Stomach (tissue), 9 donors: Measurements from ENCODE around the gene STRIP1. TPM values are rescaled to one million over a fixed set of nuclear protein-coding genes. Genes with fewer than 3 reads are reported as not detected.
A peak's percentile ranks its signal among the peaks of the same experiment; 100 is the strongest.

Experiments
- DNase-seq, 2 donors: peaks; one replicate each; pipeline versions ENCODE4 v3.0.0 to v3.0.0-alpha.2; 2013 to 2019
- H3K27ac ChIP-seq, 5 donors: fragments of 200-600 bp in 4 of 5; sonication (generic) in 4 of 5; one replicate each; pipeline ENCODE4 v1.5.1; 2013 to 2019; ENCODE audit warnings: mild to moderate bottlenecking in 1 of 5, moderate library complexity in 1 of 5
- H3K27me3 ChIP-seq, 3 donors: fragments of 200-600 bp; sonication (generic); one replicate each; pipeline ENCODE4 v1.5.1; 2017 to 2019; ENCODE audit warnings: mixed run types in 1 of 3
- H3K36me3 ChIP-seq, 4 donors: fragments of 200-600 bp; sonication (generic); 1 replicate in 3 of 4; 2 replicates in 1 of 4; pipeline ENCODE4 v1.5.1; 2016 to 2019
- H3K4me1 ChIP-seq, 4 donors: fragments of 200-600 bp; sonication (generic); one replicate each; pipeline ENCODE4 v1.5.1; 2016 to 2019
- H3K4me3 ChIP-seq, 4 donors: fragments of 200-600 bp; sonication (generic) in 3 of 4; one replicate each; pipeline ENCODE4 v1.5.1; 2016 to 2019; ENCODE audit warnings: mild to moderate bottlenecking in 1 of 4
- H3K9me3 ChIP-seq, 4 donors: fragments of 200-600 bp; sonication (generic); one replicate each; pipeline ENCODE4 v1.5.1; 2016 to 2019
- CTCF ChIP-seq, 7 experiments: fragments of 450-650 bp in 4 of 7; fragments of 200-600 bp in 3 of 7; sonication (generic) in 3 of 7; IDR thresholded peaks; one replicate each; pipeline ENCODE4 v1.5.1; 2016 to 2019; ENCODE audit warnings: antibody characterized with exemption in 7 of 7, control low read depth in 2 of 7, mild to moderate bottlenecking in 1 of 7
- EP300 ChIP-seq: sonication (generic); formaldehyde crosslinking; IDR thresholded peaks from one replicate; pipeline ENCODE4 v1.6.1; 2017; ENCODE audit warnings: antibody characterized with exemption
- POLR2A ChIP-seq, 4 donors: fragments of 450-650 bp; IDR thresholded peaks; one replicate each; pipeline ENCODE4 v1.6.1; 2016; ENCODE audit warnings: antibody characterized with exemption in 4 of 4, control low read depth in 2 of 4, mild to moderate bottlenecking in 1 of 4, moderate library complexity in 1 of 4
- POLR2AphosphoS5 ChIP-seq, 3 donors: sonication (generic); formaldehyde crosslinking; IDR thresholded peaks; one replicate each; pipeline ENCODE4 v1.6.1; 2016; ENCODE audit warnings: antibody characterized with exemption in 3 of 3
- WGBS, 5 donors: extraction: QIAGEN DNeasy Blood & Tissue Kit in 3 of 5; methylation state at CpG; one replicate each; pipeline versions ENCODE4 v1.1.5 to v1.1.7; 2013 to 2018; 5-methylcytosine and 5-hydroxymethylcytosine counted together
- intact Hi-C: fragments of 100-400 bp; cut with DNase I; formaldehyde crosslinking; loops from one replicate; pipeline ENCODE4 v1.15.1; 2023; ENCODE audit warnings: low total_unique reads
- polyA plus RNA-seq, 3 donors: library from polyadenylated mRNA; stranded (reverse); fragments of 200-250 nt; gene quantifications; one replicate each; pipeline ENCODE4 v1.2.3, GENCODE V29; 2013
- total RNA-seq, 5 donors: library from RNA; depleted of rRNA; stranded (reverse); fragments of >200 nt; gene quantifications; one replicate each; pipeline versions ENCODE4 v1.1.0 to v1.2.3, GENCODE V29; 2014 to 2016
- donor health status: healthy with polysubstance abuse.
- donor health status: Bipolar disorder and iron deficiency.
- donor health status: healthy.

Gene STRIP1
- total and polyA plus RNA-seq, 8 donors = 6.7 to 262 (median 47.3) TPM

DNA sequence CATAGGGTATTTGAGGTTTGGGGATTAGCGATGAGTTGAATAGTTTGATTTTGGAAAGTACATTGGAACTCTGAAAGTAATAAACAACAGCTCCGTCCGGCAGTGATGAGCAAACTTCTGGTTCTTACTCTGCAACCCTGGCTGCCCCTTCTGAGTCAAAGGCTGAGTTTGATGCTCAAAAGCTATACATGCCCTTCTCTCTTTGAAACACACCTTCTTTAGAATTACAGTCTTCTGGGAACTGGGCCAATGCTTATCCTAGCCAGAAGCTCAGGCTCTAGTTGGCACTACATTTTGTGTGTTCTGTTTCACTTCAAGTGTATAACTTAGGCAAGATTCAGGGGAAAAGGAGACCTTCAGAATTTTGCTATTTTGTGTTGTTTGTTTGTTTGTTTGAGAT is 40.5 kb upstream of the STRIP1 start:
- Histone ChIP-seq H3K4me3 (no peak overlapping the region), H3K27ac (peak overlapping the region; percentile 57 to 80 (median 64)), H3K36me3 (peaks cover 0 to 19% (median 7%) of the 10 kb centered on the region in 4 donors), H3K27me3 (no peaks in the 10 kb centered on the region), H3K4me1 (peaks cover 55 to 99% (median 73%) of the 10 kb centered on the region in 4 donors), H3K9me3 (no peaks in the 10 kb centered on the region)
- WGBS, 5 donors = 24 to 44% (median 36%) methylated on average over 3 of the region's 3 CpGs
- intact Hi-C loops = no loop called here
- peak; percentile 47 to 67 for DNase-seq
- TF ChIP-seq POLR2A (IDR thresholded peaks at IDR 0.05) = no peak
- TF ChIP-seq EP300 = no peak
- TF ChIP-seq CTCF (IDR thresholded peaks at IDR 0.05) = no peak
- no peak for TF ChIP-seq POLR2AphosphoS5 (IDR thresholded peaks at IDR 0.05)

DNA sequence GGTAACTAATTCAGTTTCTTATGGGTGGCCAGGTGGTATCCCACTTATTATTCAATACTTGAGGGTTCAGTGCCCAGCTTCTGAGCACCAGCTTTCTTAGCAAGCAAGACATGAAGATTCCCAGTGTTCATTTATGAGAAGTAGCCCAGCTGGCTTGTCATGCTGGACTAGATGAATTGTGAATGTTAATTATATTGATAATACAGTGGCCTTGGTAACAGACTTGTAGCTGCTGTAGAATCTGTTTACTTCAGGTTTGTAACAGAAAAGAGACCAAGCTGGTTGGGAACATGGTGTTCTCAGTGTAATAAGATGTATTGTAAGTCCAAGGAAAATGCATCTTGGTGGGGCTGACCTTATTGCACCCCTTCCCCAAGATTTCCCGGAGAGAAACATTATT is 39.8 kb upstream of the STRIP1 start:
- Histone ChIP-seq H3K4me1 (peaks cover 50 to 98% (median 68%) of the 10 kb centered on the region in 4 donors), H3K4me3 (no peak overlapping the region), H3K27ac (peak overlapping the region in 4 of 5 donors; percentile 57 to 80 (median 66)), H3K36me3 (peaks cover 0 to 15% (median 7%) of the 10 kb centered on the region in 4 donors), H3K9me3 (no peaks in the 10 kb centered on the region), H3K27me3 (no peaks in the 10 kb centered on the region)
- WGBS, 5 donors = 46 to 60% (median 55%) methylated on average over 1 of the region's 1 CpG
- TF ChIP-seq EP300 = peak; percentile 38
- TF ChIP-seq POLR2AphosphoS5 (IDR thresholded peaks at IDR 0.05) = no peak
- DNase-seq = peak in 1 of 2 donors; percentile 34
- intact Hi-C loops = no loop called here

GRCh38 chr1:109995536-109995935 is 38.9 kb upstream of the STRIP1 start:
- peak overlapping the region in 4 of 5 donors; percentile 38 to 80 (median 65) for H3K27ac ChIP-seq
- H3K9me3 ChIP-seq = no peaks in the 10 kb centered on the region
- H3K27me3 ChIP-seq = no peaks in the 10 kb centered on the region
- intact Hi-C loops = no loop called here
- peaks cover 0 to 14% (median 5%) of the 10 kb centered on the region in 4 donors for H3K36me3 ChIP-seq
- peaks cover 45 to 97% (median 61%) of the 10 kb centered on the region in 4 donors for H3K4me1 ChIP-seq
- WGBS, 5 donors = 74 to 94% (median 83%) methylated on average over 2 of the region's 2 CpGs
- DNase-seq = no peak
- no peak for TF ChIP-seq POLR2AphosphoS5 (IDR thresholded peaks at IDR 0.05)
- no peak for TF ChIP-seq EP300
- no peak for TF ChIP-seq CTCF (IDR thresholded peaks at IDR 0.05)
- TF ChIP-seq POLR2A (IDR thresholded peaks at IDR 0.05) = no peak
- no peak overlapping the region for H3K4me3 ChIP-seq

DNA sequence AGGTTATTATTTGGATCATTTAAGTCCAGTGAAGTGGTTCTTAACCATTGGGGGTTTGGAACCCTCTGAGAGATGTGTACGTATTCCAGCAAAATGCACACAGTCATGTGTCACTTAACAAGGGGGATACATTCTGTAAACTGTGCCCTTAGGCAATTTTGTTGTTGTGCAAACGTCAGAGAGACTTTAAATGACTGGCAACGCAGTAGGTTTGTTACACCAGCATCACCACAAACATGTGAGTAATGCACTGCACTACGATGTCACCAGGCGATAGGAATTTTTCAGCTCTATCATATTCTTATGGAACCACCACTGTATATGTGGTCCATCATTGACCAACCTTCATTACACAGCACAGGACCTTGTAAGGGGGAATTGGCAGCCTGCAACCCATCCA is 37.9 kb upstream of the STRIP1 start:
- intact Hi-C loops = no loop called here
- no peak for TF ChIP-seq CTCF (IDR thresholded peaks at IDR 0.05)
- Histone ChIP-seq H3K36me3 (peaks cover 0 to 14% (median 5%) of the 10 kb centered on the region in 4 donors), H3K9me3 (no peaks in the 10 kb centered on the region), H3K27ac (peak overlapping the region in 4 of 5 donors; percentile 44 to 80 (median 65)), H3K4me1 (peaks cover 39 to 97% (median 54%) of the 10 kb centered on the region in 4 donors), H3K4me3 (no peak overlapping the region), H3K27me3 (no peaks in the 10 kb centered on the region)
- no peak for DNase-seq
- WGBS, 5 donors = 85 to 90% (median 88%) methylated on average over 5 of the region's 5 CpGs

DNA sequence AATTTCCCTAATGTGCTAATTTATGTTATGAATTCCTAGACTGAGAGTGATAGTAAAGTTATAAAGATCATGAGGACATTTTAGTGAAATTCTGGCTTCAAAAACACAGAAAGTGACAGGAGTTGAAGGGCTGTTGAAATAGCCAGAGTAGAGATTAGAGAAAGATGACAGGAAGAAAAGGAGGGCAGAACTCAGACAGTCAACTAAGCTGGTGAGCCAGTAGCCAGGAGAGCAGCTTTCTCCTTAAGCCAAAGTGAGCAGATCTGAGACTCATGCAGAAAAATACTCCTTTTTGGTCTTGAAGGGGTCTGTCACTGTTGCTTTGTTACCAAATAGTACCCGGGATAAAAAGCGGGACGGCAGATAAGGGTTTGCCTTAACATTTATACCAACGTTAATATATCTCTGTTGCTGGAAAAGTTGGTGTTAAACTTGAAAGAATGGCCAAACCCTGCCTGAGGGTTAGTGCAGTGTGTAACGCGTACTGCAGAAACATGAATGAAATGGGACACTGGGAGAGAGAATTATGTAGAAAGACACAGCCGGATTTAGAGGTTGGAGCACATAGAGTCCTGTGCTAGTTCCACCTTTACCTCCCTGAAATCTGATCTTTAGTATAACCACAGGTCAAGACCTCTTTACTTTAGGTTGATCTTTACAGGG is 37.1 kb upstream of the STRIP1 start:
- 26 to 59% (median 45%) methylated on average over 7 of the region's 7 CpGs for WGBS, 5 donors
- H3K27me3 ChIP-seq = no peaks in the 10 kb centered on the region
- DNase-seq = no peak
- intact Hi-C loops = no loop called here
- H3K27ac ChIP-seq = peak overlapping the region in 4 of 5 donors; percentile 9 to 73 (median 53)
- TF ChIP-seq CTCF (IDR thresholded peaks at IDR 0.05) = no peak
- no peak for TF ChIP-seq POLR2AphosphoS5 (IDR thresholded peaks at IDR 0.05)
- TF ChIP-seq POLR2A (IDR thresholded peaks at IDR 0.05) = no peak
- TF ChIP-seq EP300 = no peak
- no peaks in the 10 kb centered on the region for H3K9me3 ChIP-seq
- H3K4me3 ChIP-seq = no peak overlapping the region
- peaks cover 0 to 14% (median 5%) of the 10 kb centered on the region in 4 donors for H3K36me3 ChIP-seq
- peaks cover 39 to 89% (median 52%) of the 10 kb centered on the region in 4 donors for H3K4me1 ChIP-seq
